Thyroid gland (tissue), 4 donors: Measurements from ENCODE around the gene PRH1. TPM values are rescaled to one million over a fixed set of nuclear protein-coding genes. Genes with fewer than 3 reads are reported as not detected.

ENCODE experiments used
- DNase-seq, 2 donors: peaks; one replicate each; pipeline ENCODE4 v3.0.0-alpha.2; 2019
- H3K27ac ChIP-seq, 3 donors: fragments of 200-600 bp; sonication (generic); 1 replicate in 2 of 3; 2 replicates in 1 of 3; pipeline ENCODE4 v1.5.1; 2016 to 2019; ENCODE audit warnings: mild to moderate bottlenecking in 1 of 3, moderate library complexity in 1 of 3
- H3K27me3 ChIP-seq: fragments of 200-600 bp; sonication (generic); one replicate; pipeline ENCODE4 v1.5.1; 2019
- H3K36me3 ChIP-seq, 2 donors: fragments of 200-600 bp; sonication (generic); one replicate each; pipeline ENCODE4 v1.5.1; 2016 to 2019
- H3K4me1 ChIP-seq, 2 donors: fragments of 200-600 bp; sonication (generic); one replicate each; pipeline ENCODE4 v1.5.1; 2017 to 2019
- H3K4me3 ChIP-seq, 3 donors: fragments of 200-600 bp; sonication (generic); replicated peaks in 1 of 3; 1 replicate in 2 of 3; 2 replicates in 1 of 3; pipeline ENCODE4 v1.5.1; 2016; ENCODE audit warnings: mild to moderate bottlenecking in 1 of 3
- H3K9me3 ChIP-seq: fragments of 200-600 bp; sonication (generic); one replicate; pipeline ENCODE4 v1.5.1; 2017
- CTCF ChIP-seq, 6 experiments: fragments of 200-600 bp in 3 of 6; fragments of 450-650 bp in 3 of 6; sonication (generic) in 3 of 6; IDR thresholded peaks; one replicate each; pipeline ENCODE4 v1.5.1; 2016 to 2019; ENCODE audit warnings: antibody characterized with exemption in 6 of 6, mild to moderate bottlenecking in 2 of 6, inconsistent platforms in 1 of 6, moderate library complexity in 1 of 6
- POLR2A ChIP-seq, 2 donors: fragments of 450-650 bp; IDR thresholded peaks; one replicate each; pipeline ENCODE4 v1.6.1; 2017; ENCODE audit warnings: antibody characterized with exemption in 2 of 2, mild to moderate bottlenecking in 2 of 2, moderate library complexity in 1 of 2
- WGBS, 2 donors: methylation state at CpG; one replicate each; pipeline ENCODE4 v1.1.5; 2017; 5-methylcytosine and 5-hydroxymethylcytosine counted together
- intact Hi-C: fragments of 100-400 bp; cut with DNase I; formaldehyde crosslinking; loops from one replicate; pipeline ENCODE4 v1.15.1; 2023
- total RNA-seq, 4 donors: library from RNA; depleted of rRNA; stranded (reverse); fragments of >200 nt; gene quantifications; one replicate each; pipeline ENCODE4 v1.2.3, GENCODE V29; 2016

Gene PRH1
- total RNA-seq = 10 to 100 TPM; 35.5 to 78.8 (median 62.1) TPM

GRCh38 chr12:10884086-10884725 is at the start of gene PRH1:
PRH1 (minus strand) TSS chr12:10884255; CDS start chr12:10884217, 38 bp downstream.
- Histone ChIP-seq H3K9me3 (no peaks in the 10 kb centered on the region), H3K27me3 (no peaks in the 10 kb centered on the region), H3K27ac (no peak within 1 kb of the TSS), H3K4me3 (no peak within 1 kb of the TSS), H3K36me3 (no peaks in the 10 kb centered on the region), H3K4me1 (no peaks in the 10 kb centered on the region)
- intact Hi-C loops = no loop called here
- WGBS, 2 donors = 90% methylated on average over 6 of the region's 6 CpGs
- DNase-seq = no peak
- TF ChIP-seq POLR2A (IDR thresholded peaks at IDR 0.05) (no peak), CTCF (IDR thresholded peaks at IDR 0.05) (no peak)

GRCh38 chr12:10928746-10929286 is 44.8 kb upstream of the PRH1 start, which contains the start of gene PRH2:
PRH2 (plus strand) TSS chr12:10929236; CDS start chr12:10929274, 38 bp downstream.
- TF ChIP-seq POLR2A (IDR thresholded peaks at IDR 0.05) = no peak
- TF ChIP-seq CTCF (IDR thresholded peaks at IDR 0.05) = no peak
- Histone ChIP-seq H3K4me3 (no peak within 1 kb of the TSS), H3K4me1 (no peaks in the 10 kb centered on the region), H3K9me3 (no peaks in the 10 kb centered on the region), H3K36me3 (no peaks in the 10 kb centered on the region), H3K27ac (no peak within 1 kb of the TSS), H3K27me3 (no peaks in the 10 kb centered on the region)
- intact Hi-C loops = no loop called here
- WGBS, 2 donors = 94 to 95% methylated on average over 5 of the region's 5 CpGs
- no peak for DNase-seq

- Histone ChIP-seq H3K27me3 (no peaks in the 10 kb centered on the region), H3K9me3 (no peaks in the 10 kb centered on the region), H3K4me1 (no peaks in the 10 kb centered on the region), H3K36me3 (no peaks in the 10 kb centered on the region), H3K4me3 (no peak overlapping the region), H3K27ac (no peak overlapping the region)
- intact Hi-C loops = no loop called here
- DNase-seq = no peak
- TF ChIP-seq POLR2A (IDR thresholded peaks at IDR 0.05) = no peak
- TF ChIP-seq CTCF (IDR thresholded peaks at IDR 0.05) = no peak
- 93 to 96% methylated on average over 5 of the region's 5 CpGs for WGBS, 2 donors
Measured at GRCh38 chr12:10926269-10926668, 42.2 kb upstream of the PRH1 start.

GRCh38 chr12:10919809-10920208 is 35.8 kb upstream of the PRH1 start:
- Histone ChIP-seq H3K9me3 (no peaks in the 10 kb centered on the region), H3K36me3 (no peaks in the 10 kb centered on the region), H3K4me3 (no peak overlapping the region), H3K27ac (no peak overlapping the region), H3K4me1 (no peaks in the 10 kb centered on the region), H3K27me3 (no peaks in the 10 kb centered on the region)
- WGBS, 2 donors = 78 to 85% methylated on average over 1 of the region's 1 CpG
- no peak for TF ChIP-seq CTCF (IDR thresholded peaks at IDR 0.05)
- TF ChIP-seq POLR2A (IDR thresholded peaks at IDR 0.05) = no peak
- intact Hi-C loops = no loop called here
- no peak for DNase-seq

GRCh38 chr12:10910380-10910779 is 26.3 kb upstream of the PRH1 start:
- TF ChIP-seq CTCF (IDR thresholded peaks at IDR 0.05) = no peak
- no peak for TF ChIP-seq POLR2A (IDR thresholded peaks at IDR 0.05)
- H3K9me3 ChIP-seq = no peaks in the 10 kb centered on the region
- no peak overlapping the region for H3K4me3 ChIP-seq
- no peaks in the 10 kb centered on the region for H3K27me3 ChIP-seq
- no peak for DNase-seq
- H3K27ac ChIP-seq = no peak overlapping the region
- 89 to 91% methylated on average over 8 of the region's 8 CpGs for WGBS, 2 donors
- no peaks in the 10 kb centered on the region for H3K36me3 ChIP-seq
- H3K4me1 ChIP-seq = no peaks in the 10 kb centered on the region
- intact Hi-C loops = no loop called here
